NT2/D1 (cell line): ENCODE data around the gene STK32B.

Experiments
- SUZ12 ChIP-seq: IDR thresholded peaks from 2 replicates; pipeline ENCODE4 v1.6.1; 2011; ENCODE audit not compliant: insufficient read length, insufficient read depth; ENCODE audit errors: extremely low read depth
- ZNF274 ChIP-seq: IDR thresholded peaks from 2 replicates; pipeline ENCODE4 v1.6.1; 2011; ENCODE audit warnings: mild to moderate bottlenecking, low read depth, low read length

DNA sequence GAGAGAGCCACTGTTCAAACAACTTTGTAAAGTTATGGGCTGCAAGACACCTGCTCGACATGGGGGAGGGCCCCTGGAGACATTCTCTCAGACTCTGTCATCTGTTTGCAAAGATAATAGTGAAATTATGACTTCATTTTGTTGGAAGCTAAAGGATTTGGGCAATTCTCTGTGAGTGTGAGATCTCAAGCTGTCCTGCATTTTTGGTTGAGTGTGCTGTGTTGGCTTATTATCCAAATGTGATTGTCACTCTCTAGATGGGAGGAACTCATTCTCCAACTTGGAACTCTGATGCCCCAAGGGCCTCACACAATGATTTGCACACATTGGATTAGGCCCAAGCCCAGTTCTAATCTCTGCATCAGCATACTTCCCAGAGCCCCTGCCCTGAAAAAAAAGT is 63.7 kb downstream of the STK32B start:
- no peak for TF ChIP-seq SUZ12
- TF ChIP-seq ZNF274, result no peak
